ENCODE data around the gene MTPN.
A peak's percentile ranks its signal among the peaks of the same experiment; 100 is the strongest.

Gene MTPN

DNA sequence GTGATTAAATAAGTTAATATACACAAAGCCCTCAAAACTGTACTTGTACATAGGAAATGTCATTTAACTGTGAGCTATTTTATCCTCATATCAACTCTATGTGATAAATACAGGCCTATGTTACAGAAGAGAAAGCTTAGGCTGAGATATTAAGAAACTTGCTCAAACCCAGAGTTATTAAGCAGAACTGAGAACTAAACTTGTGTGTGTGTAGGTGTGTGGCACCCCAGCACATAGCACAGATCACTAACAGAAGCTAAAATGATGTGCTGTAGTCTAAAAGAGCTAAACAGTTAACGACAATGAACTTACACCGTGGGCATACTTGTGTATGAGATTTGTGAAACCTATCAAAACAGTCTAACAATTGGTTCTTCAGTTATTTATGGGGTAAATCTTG is 34.5 kb downstream of the MTPN start:
- ChIA-PET CTCF (interaction anchor here (0.8 to 1.5 kb wide), 7 partner anchors 9 to 51 kb away, joined by 3 to 7 read pairs (median 3); no protein-coding TSS in a partner anchor), POLR2A (interaction anchor here (1.0 kb wide), 1 partner anchor 33 kb away, joined by 3 read pairs; no protein-coding TSS in a partner anchor)
- DNase-seq (ENCODE audit: extremely low spot score), result peak; percentile 54
- TF ChIP-seq, protein P1, sequence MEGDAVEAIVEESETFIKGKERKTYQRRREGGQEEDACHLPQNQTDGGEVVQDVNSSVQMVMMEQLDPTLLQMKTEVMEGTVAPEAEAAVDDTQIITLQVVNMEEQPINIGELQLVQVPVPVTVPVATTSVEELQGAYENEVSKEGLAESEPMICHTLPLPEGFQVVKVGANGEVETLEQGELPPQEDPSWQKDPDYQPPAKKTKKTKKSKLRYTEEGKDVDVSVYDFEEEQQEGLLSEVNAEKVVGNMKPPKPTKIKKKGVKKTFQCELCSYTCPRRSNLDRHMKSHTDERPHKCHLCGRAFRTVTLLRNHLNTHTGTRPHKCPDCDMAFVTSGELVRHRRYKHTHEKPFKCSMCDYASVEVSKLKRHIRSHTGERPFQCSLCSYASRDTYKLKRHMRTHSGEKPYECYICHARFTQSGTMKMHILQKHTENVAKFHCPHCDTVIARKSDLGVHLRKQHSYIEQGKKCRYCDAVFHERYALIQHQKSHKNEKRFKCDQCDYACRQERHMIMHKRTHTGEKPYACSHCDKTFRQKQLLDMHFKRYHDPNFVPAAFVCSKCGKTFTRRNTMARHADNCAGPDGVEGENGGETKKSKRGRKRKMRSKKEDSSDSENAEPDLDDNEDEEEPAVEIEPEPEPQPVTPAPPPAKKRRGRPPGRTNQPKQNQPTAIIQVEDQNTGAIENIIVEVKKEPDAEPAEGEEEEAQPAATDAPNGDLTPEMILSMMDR (IDR thresholded peaks at IDR 0.05; ENCODE audit: control extremely low read depth, extremely low read depth, low read depth, missing control alignments), result no peak

DNA sequence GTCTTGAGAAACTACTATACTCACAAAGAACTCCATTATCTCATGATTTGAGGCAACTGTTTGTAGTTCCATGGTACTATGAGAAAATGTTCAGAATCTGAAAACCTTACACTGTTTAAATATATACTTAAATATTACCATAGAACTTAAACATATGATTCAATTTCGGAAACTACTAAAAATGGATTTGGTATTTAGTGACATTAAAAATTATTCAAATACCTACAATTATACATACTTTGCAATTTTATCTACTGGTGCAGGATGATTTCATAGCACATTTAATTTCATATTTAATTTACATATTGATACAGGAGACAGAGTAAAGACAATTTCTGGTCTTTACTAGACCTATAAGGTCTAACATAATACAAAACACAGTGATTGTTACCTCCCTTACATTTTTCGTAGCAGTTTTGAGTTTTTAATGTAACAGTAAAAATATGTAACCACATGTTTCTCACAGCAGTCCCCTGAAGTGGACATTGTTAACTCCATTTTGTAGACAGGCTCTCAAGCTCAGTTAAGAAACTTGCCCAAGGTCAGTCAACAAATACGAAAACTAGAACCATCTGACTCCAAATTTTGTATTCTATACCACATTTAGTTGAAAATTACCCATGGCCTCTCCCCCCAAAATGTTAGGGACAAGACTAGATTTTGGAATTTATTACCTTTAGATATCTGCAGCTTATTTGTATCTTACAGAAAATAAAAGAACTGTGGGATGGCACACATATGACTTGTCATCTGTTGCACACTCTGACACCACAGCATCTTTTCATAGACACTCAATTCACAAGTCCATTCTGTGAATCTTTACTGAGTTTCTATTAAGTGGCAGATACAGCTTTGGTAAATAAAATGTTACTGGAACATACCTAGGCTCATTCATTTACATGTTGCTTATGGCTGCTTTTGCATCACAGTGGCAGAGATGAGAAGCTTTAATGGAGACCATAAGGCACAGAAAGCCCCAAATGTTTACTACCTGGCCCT is 36.8 kb downstream of the MTPN start:
- POLR2A ChIA-PET, result no interaction called here
- CTCF ChIA-PET, result interaction anchor here (1.0 to 1.6 kb wide), 4 partner anchors 11 to 140 kb away, joined by 3 read pairs; no protein-coding TSS in a partner anchor
- TF ChIP-seq, protein P1 (IDR thresholded peaks at IDR 0.05; ENCODE audit: control extremely low read depth, extremely low read depth, low read depth, missing control alignments), result no peak
- no peak for DNase-seq (ENCODE audit: extremely low spot score)

DNA sequence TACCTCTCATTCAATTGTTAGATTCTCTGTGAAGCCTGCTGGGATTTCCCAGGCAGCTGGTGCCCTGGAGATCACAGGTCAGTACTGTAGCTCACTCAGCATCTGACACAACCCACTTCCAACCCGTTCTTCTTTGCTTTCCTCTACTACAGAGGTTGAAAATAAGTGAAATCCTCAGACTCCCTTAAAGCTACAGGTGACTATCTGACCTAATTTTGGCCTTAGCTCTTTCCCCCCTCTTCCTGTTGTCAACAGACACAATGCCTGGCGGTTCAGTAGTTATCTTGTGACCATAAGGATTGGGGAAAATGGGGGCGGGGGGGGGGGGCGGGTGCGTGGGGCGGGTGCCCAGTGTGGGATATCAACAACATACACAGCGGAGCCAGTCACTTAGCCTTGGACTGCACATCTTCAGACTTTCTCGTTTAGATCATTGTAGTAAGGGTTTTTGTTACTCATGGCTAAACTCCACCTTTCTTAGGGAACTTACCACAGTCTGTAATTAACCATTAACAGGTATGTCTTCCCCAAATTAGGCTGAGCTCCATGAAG is 37.8 kb downstream of the MTPN start:
- TF ChIP-seq, protein P1 (IDR thresholded peaks at IDR 0.05; ENCODE audit: control extremely low read depth, extremely low read depth, low read depth, missing control alignments), result no peak
- POLR2A ChIA-PET, result no interaction called here
- DNase-seq (ENCODE audit: extremely low spot score), result no peak
- CTCF ChIA-PET, result interaction anchor here (0.6 to 1.6 kb wide), 6 partner anchors 10 to 139 kb away, joined by 3 to 4 read pairs (median 3); no protein-coding TSS in a partner anchor

DNA sequence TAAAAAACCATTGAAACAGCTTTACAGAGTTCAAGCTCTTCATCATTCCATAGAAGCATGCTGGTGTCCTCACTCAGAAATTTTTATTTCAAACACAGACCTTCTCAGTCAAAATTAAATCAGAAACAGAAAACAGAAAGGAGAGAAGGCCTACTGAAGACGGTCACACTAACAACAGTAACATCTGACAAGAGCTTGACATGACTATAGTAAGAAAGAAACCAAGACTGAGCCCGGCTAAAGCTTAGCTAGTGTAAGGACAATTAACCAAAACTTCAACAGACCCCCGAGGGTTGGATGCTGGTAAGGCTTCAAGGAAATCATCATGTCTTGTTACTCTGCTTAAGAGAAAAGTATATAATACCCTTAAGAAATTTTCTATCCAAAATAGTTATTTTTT is 38.6 kb downstream of the MTPN start:
- POLR2A ChIA-PET, result no interaction called here
- peak; percentile 34 for DNase-seq (ENCODE audit: extremely low spot score)
- CTCF ChIA-PET, result interaction anchor here (1.2 to 1.3 kb wide), 2 partner anchors 12 to 21 kb away, joined by 3 read pairs; no protein-coding TSS in a partner anchor
- TF ChIP-seq, protein P1 (IDR thresholded peaks at IDR 0.05; ENCODE audit: control extremely low read depth, extremely low read depth, low read depth, missing control alignments), result no peak

DNA sequence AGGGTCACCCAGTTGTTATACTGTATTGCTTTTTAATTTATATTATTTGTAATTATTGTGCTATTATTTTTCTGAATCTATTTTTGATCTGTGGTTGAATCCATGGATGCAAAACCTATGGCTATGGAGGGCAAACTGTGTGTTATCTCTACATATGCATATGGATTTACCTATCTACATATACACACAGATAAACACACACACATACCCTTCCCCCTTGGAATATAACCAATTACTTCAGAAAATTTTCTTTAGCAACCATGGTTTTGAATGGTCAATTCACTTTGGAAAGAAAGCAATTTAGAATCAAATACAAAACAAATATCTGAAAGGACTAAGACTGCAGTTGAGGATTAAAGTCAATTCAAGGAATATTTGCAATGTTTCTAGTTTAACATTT is 39.1 kb downstream of the MTPN start:
- no peak for DNase-seq (ENCODE audit: extremely low spot score)
- POLR2A ChIA-PET, result no interaction called here
- TF ChIP-seq, protein P1 (IDR thresholded peaks at IDR 0.05; ENCODE audit: control extremely low read depth, extremely low read depth, low read depth, missing control alignments), result no peak
- CTCF ChIA-PET, result interaction anchor here (1.2 to 1.6 kb wide), 3 partner anchors 13 to 22 kb away, joined by 3 to 4 read pairs (median 3); no protein-coding TSS in a partner anchor

DNA sequence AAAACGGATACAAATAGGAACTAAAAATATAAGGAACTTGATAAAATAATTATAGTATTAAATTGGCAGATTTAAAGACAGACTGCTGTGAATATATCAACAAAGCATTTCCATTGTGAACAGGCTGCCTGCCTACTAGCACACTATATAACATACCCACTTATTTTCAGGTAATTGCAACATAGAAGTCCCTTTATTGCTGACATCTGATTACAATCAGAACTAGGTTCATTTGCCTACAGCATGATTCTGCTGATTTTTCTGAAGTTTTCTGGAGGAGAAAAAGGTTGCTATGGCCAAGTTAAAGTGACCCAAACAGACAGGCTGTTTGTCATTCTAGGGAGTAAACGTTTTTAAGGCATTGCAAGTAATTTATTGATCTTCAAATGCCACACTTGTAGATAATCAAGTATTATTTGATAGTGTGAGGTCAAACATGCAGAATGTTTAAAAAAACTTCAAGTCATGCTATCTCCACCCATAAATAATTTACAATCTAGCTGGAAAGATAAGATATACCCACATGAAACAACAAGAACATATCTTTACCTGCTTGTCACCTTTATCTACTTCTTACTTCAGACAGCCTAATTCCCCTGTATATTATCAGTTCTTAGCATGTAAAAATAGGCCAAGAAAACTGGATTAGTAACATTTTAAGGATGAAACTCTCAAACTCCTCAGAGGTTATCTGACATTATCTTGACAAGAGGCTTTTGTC is 40.5 kb downstream of the MTPN start:
- ChIA-PET POLR2A (no interaction called here), CTCF (interaction anchor here (1.6 kb wide), 1 partner anchor 13 kb away, joined by 4 read pairs; no protein-coding TSS in a partner anchor)
- TF ChIP-seq, protein P1 (IDR thresholded peaks at IDR 0.05; ENCODE audit: control extremely low read depth, extremely low read depth, low read depth, missing control alignments), result no peak
- no peak for DNase-seq (ENCODE audit: extremely low spot score)
